GM19239 (cell line): ENCODE data around the gene SUSD2.
"Not testable (repeated sequence)": the region's sequence is repeated elsewhere in the genome, so short reads cannot be mapped to it uniquely, and the experiment has no call there.

ENCODE experiments used
- DNase-seq: peaks from one replicate; pipeline ENCODE4 v3.0.0; 2011; ENCODE audit warnings: low spot score; ENCODE audit not compliant: insufficient read length
- FAIRE-seq: peaks from 2 replicates; lab custom pipeline; 2011; peaks lifted over from hg19 to GRCh38; lab: Jason Lieb, UNC

The SUSD2 gene

GRCh38 chr22:24236656-24237055, 55.4 kb downstream of the SUSD2 start:
- DNase-seq = no peak
- no peak for FAIRE-seq

- FAIRE-seq, DNase-seq: not testable (repeated sequence)
Observed at GRCh38 chr22:24238101-24238694, 56.9 kb downstream of the SUSD2 start.
